Liver (tissue), 9 donors: Measurements from ENCODE around the gene STAT6. TPM values are rescaled to one million over a fixed set of nuclear protein-coding genes. Genes with fewer than 3 reads are reported as not detected.

Experiments used
- DNase-seq: peaks from one replicate; pipeline ENCODE4 v3.0.0-alpha.2; 2017; ENCODE audit warnings: low spot score
- H3K27ac ChIP-seq, 2 donors: one replicate each; pipeline ENCODE4 v1.7.0; 2013; ENCODE audit warnings: inconsistent platforms in 2 of 2, low read length in 2 of 2, control low read depth in 1 of 2, low read depth in 1 of 2, mild to moderate bottlenecking in 1 of 2
- H3K27me3 ChIP-seq, 4 donors: one replicate each; pipeline versions ENCODE4 v1.6.1 to v1.7.0; 2013; ENCODE audit warnings: low read length in 3 of 4, inconsistent platforms in 1 of 4, mild to moderate bottlenecking in 1 of 4, moderate library complexity in 1 of 4; ENCODE audit not compliant: control insufficient read depth in 4 of 4, insufficient read depth in 4 of 4
- H3K36me3 ChIP-seq, 4 donors: one replicate each; pipeline versions ENCODE4 v1.6.1 to v1.7.0; 2013; ENCODE audit warnings: low read length in 3 of 4, mild to moderate bottlenecking in 3 of 4, low read depth in 1 of 4, moderate library complexity in 1 of 4; ENCODE audit not compliant: control insufficient read depth in 4 of 4, insufficient read depth in 3 of 4
- H3K4me1 ChIP-seq, 4 donors: one replicate each; pipeline versions ENCODE4 v1.6.1 to v1.7.0; 2013; ENCODE audit warnings: low read length in 3 of 4, mild to moderate bottlenecking in 3 of 4, moderate library complexity in 1 of 4; ENCODE audit not compliant: control insufficient read depth in 4 of 4, insufficient read depth in 4 of 4
- H3K4me3 ChIP-seq, 3 donors: one replicate each; pipeline versions ENCODE4 v1.6.1 to v1.7.0; 2013; ENCODE audit warnings: low read length in 3 of 3, control low read depth in 1 of 3, low read depth in 1 of 3, mild to moderate bottlenecking in 1 of 3
- H3K9ac ChIP-seq, 2 donors: one replicate each; pipeline ENCODE4 v1.7.0; 2013; ENCODE audit warnings: low read length in 2 of 2, mild to moderate bottlenecking in 2 of 2, moderate library complexity in 2 of 2, control low read depth in 1 of 2, low read depth in 1 of 2
- H3K9me3 ChIP-seq, 4 donors: one replicate each; pipeline versions ENCODE4 v1.6.1 to v1.7.0; 2013; ENCODE audit warnings: low read length in 3 of 4; ENCODE audit not compliant: control insufficient read depth in 4 of 4
- EGR1 ChIP-seq, 2 donors: IDR thresholded peaks; 2 replicates each; pipeline ENCODE4 v1.6.1; 2016 to 2018; ENCODE audit warnings: antibody characterized with exemption in 2 of 2, low read depth in 2 of 2
- FOXA1 ChIP-seq: IDR thresholded peaks from 2 replicates; pipeline ENCODE4 v1.6.1; 2016; ENCODE audit warnings: antibody characterized with exemption
- FOXA2 ChIP-seq: IDR thresholded peaks from 2 replicates; pipeline ENCODE4 v1.6.1; 2016; ENCODE audit warnings: antibody characterized with exemption
- GABPA ChIP-seq, 2 donors: IDR thresholded peaks in 1 of 2; conservative IDR thresholded peaks in 1 of 2; 2 replicates each; pipeline ENCODE4 v1.6.1; 2016; ENCODE audit warnings: antibody characterized with exemption in 2 of 2, mild to moderate bottlenecking in 1 of 2, moderate library complexity in 1 of 2
- HNF4A ChIP-seq, 2 donors: conservative IDR thresholded peaks; 2 replicates each; pipeline ENCODE4 v1.6.1; 2016; ENCODE audit warnings: antibody characterized with exemption in 2 of 2, mild to moderate bottlenecking in 2 of 2
- HNF4G ChIP-seq: IDR thresholded peaks from 2 replicates; pipeline ENCODE4 v1.6.1; 2016; ENCODE audit warnings: antibody characterized with exemption
- JUND ChIP-seq, 2 donors: IDR thresholded peaks; 2 replicates each; pipeline ENCODE4 v1.6.1; 2016; ENCODE audit warnings: antibody characterized with exemption in 2 of 2
- NR2F2 ChIP-seq: IDR thresholded peaks from 2 replicates; pipeline ENCODE4 v1.6.1; 2016; ENCODE audit warnings: antibody characterized with exemption
- RAD21 ChIP-seq, 2 donors: IDR thresholded peaks; 2 replicates each; pipeline ENCODE4 v1.6.1; 2016; ENCODE audit warnings: antibody characterized with exemption in 2 of 2, mild to moderate bottlenecking in 2 of 2
- RXRA ChIP-seq, 2 donors: IDR thresholded peaks; 2 replicates each; pipeline ENCODE4 v1.6.1; 2017 to 2018; ENCODE audit warnings: antibody characterized with exemption in 2 of 2, mild to moderate bottlenecking in 1 of 2
- SP1 ChIP-seq: IDR thresholded peaks from 2 replicates; pipeline ENCODE4 v1.6.1; 2018; ENCODE audit warnings: antibody characterized with exemption, mild to moderate bottlenecking
- TAF1 ChIP-seq: conservative IDR thresholded peaks from 2 replicates; pipeline ENCODE4 v1.6.1; 2016; ENCODE audit warnings: antibody characterized with exemption, mild to moderate bottlenecking
- YY1 ChIP-seq: IDR thresholded peaks from 2 replicates; pipeline ENCODE4 v1.6.1; 2016; ENCODE audit warnings: antibody characterized with exemption, mild to moderate bottlenecking
- WGBS: extraction: QIAGEN DNeasy Blood & Tissue Kit; methylation state at CpG from one replicate; pipeline ENCODE4 v1.1.7; 2013; 5-methylcytosine and 5-hydroxymethylcytosine counted together
- polyA plus RNA-seq, 2 donors: library from polyadenylated mRNA; stranded (reverse) in 1 of 2; unstranded in 1 of 2; fragments of 200-250 nt in 1 of 2; fragments of >200 nt in 1 of 2; fragmentation: Nextera tagmentation in 1 of 2; extraction: Ambion mirVana in 1 of 2; gene quantifications; one replicate each; pipeline versions ENCODE4 v1.2.1 to v1.2.3, GENCODE V29; 2013 to 2015
- total RNA-seq, 2 donors: library from RNA; depleted of rRNA; stranded (reverse); fragments of >200 nt; gene quantifications; one replicate each; pipeline ENCODE4 v1.2.3, GENCODE V29; 2014
- TF ChIP-seq, protein P1 (sequence below): IDR thresholded peaks from 2 replicates; pipeline ENCODE4 v1.6.1; 2016; ENCODE audit warnings: antibody characterized with exemption
- TF ChIP-seq, protein P2 (sequence below): IDR thresholded peaks from 2 replicates; pipeline ENCODE4 v1.6.1; 2016; ENCODE audit warnings: antibody characterized with exemption
- TF ChIP-seq, protein P3 (sequence below): IDR thresholded peaks from 2 replicates; pipeline ENCODE4 v1.6.1; 2016; ENCODE audit warnings: antibody characterized with exemption
- TF ChIP-seq, protein P4 (sequence below): fragments of 150-350 bp; IDR thresholded peaks from 2 replicates; pipeline ENCODE4 v1.5.1; 2017; ENCODE audit warnings: improper control_type of control experiment, low read depth, low read length; ENCODE audit not compliant: missing input control
- TF ChIP-seq, protein P5 (sequence below): IDR thresholded peaks from 2 replicates; pipeline ENCODE4 v1.6.1; 2016; ENCODE audit warnings: antibody characterized with exemption, mild to moderate bottlenecking
- donor health status: healthy.
- donor health status: healthy.
- donor health status: healthy.
- donor health status: healthy.
- donor health status: healthy.

The STAT6 gene
- total and polyA plus RNA-seq, 4 donors = 27.4 to 57.4 (median 43.6) TPM

DNA sequence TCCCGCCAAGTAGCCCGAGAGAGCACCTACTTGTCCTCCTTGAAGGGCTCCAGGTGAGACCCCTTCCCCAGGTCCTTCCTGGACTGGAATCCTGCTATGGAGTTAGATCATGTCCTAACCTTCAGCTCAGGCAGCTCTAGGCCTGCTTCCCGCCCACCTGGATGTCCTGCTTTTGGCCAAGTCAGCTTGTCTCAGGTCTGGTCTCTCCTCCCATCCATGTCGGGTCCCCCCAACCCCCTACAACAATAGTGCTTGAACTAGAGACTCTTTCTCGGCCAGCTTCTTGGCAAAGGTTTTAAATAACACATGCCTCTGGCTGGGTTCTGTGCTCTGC is 18.7 kb downstream of the STAT6 start:
- WGBS = 82% methylated on average over 5 of the region's 5 CpGs
- Histone ChIP-seq H3K27me3 (no peaks in the 10 kb centered on the region), H3K36me3 (peaks cover 13 to 42% (median 30%) of the 10 kb centered on the region in 4 donors), H3K4me1 (peaks cover 9 to 56% (median 28%) of the 10 kb centered on the region in 4 donors), H3K9ac (no peak overlapping the region), H3K4me3 (no peak overlapping the region), H3K9me3 (no peaks in the 10 kb centered on the region), H3K27ac (no peak overlapping the region)
- TF ChIP-seq, protein P1, sequence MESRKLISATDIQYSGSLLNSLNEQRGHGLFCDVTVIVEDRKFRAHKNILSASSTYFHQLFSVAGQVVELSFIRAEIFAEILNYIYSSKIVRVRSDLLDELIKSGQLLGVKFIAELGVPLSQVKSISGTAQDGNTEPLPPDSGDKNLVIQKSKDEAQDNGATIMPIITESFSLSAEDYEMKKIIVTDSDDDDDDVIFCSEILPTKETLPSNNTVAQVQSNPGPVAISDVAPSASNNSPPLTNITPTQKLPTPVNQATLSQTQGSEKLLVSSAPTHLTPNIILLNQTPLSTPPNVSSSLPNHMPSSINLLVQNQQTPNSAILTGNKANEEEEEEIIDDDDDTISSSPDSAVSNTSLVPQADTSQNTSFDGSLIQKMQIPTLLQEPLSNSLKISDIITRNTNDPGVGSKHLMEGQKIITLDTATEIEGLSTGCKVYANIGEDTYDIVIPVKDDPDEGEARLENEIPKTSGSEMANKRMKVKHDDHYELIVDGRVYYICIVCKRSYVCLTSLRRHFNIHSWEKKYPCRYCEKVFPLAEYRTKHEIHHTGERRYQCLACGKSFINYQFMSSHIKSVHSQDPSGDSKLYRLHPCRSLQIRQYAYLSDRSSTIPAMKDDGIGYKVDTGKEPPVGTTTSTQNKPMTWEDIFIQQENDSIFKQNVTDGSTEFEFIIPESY = no peak
- TF ChIP-seq JUND (IDR thresholded peaks at IDR 0.05) (no peak), RXRA (IDR thresholded peaks at IDR 0.05) (no peak), SP1 (no peak), FOXA1 (no peak), TAF1 (no peak), GABPA (IDR thresholded peaks at IDR 0.05 in 1 of 2, conservative IDR thresholded peaks at IDR 0.05 in 1 of 2) (no peak), HNF4A (conservative IDR thresholded peaks at IDR 0.05) (no peak), YY1 (no peak), RAD21 (IDR thresholded peaks at IDR 0.05) (no peak), EGR1 (IDR thresholded peaks at IDR 0.05; ENCODE audit: low read depth in 2 of 2) (no peak), NR2F2 (no peak), FOXA2 (no peak), HNF4G (no peak)
- TF ChIP-seq, protein P2, sequence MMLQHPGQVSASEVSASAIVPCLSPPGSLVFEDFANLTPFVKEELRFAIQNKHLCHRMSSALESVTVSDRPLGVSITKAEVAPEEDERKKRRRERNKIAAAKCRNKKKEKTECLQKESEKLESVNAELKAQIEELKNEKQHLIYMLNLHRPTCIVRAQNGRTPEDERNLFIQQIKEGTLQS = no peak
- TF ChIP-seq, protein P3, sequence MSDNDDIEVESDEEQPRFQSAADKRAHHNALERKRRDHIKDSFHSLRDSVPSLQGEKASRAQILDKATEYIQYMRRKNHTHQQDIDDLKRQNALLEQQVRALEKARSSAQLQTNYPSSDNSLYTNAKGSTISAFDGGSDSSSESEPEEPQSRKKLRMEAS = no peak
- TF ChIP-seq, protein P4, sequence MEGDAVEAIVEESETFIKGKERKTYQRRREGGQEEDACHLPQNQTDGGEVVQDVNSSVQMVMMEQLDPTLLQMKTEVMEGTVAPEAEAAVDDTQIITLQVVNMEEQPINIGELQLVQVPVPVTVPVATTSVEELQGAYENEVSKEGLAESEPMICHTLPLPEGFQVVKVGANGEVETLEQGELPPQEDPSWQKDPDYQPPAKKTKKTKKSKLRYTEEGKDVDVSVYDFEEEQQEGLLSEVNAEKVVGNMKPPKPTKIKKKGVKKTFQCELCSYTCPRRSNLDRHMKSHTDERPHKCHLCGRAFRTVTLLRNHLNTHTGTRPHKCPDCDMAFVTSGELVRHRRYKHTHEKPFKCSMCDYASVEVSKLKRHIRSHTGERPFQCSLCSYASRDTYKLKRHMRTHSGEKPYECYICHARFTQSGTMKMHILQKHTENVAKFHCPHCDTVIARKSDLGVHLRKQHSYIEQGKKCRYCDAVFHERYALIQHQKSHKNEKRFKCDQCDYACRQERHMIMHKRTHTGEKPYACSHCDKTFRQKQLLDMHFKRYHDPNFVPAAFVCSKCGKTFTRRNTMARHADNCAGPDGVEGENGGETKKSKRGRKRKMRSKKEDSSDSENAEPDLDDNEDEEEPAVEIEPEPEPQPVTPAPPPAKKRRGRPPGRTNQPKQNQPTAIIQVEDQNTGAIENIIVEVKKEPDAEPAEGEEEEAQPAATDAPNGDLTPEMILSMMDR = no peak
- TF ChIP-seq, protein P5, sequence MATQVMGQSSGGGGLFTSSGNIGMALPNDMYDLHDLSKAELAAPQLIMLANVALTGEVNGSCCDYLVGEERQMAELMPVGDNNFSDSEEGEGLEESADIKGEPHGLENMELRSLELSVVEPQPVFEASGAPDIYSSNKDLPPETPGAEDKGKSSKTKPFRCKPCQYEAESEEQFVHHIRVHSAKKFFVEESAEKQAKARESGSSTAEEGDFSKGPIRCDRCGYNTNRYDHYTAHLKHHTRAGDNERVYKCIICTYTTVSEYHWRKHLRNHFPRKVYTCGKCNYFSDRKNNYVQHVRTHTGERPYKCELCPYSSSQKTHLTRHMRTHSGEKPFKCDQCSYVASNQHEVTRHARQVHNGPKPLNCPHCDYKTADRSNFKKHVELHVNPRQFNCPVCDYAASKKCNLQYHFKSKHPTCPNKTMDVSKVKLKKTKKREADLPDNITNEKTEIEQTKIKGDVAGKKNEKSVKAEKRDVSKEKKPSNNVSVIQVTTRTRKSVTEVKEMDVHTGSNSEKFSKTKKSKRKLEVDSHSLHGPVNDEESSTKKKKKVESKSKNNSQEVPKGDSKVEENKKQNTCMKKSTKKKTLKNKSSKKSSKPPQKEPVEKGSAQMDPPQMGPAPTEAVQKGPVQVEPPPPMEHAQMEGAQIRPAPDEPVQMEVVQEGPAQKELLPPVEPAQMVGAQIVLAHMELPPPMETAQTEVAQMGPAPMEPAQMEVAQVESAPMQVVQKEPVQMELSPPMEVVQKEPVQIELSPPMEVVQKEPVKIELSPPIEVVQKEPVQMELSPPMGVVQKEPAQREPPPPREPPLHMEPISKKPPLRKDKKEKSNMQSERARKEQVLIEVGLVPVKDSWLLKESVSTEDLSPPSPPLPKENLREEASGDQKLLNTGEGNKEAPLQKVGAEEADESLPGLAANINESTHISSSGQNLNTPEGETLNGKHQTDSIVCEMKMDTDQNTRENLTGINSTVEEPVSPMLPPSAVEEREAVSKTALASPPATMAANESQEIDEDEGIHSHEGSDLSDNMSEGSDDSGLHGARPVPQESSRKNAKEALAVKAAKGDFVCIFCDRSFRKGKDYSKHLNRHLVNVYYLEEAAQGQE = no peak
- no peak for DNase-seq
